Smooth muscle cell (in vitro differentiated cells): ENCODE results near the gene ATN1. TPM values are rescaled to one million over a fixed set of nuclear protein-coding genes. Genes with fewer than 3 reads are reported as not detected.

ENCODE experiments used
- DNase-seq: peaks from one replicate; lab custom pipeline; 2025; ENCODE audit not compliant: unreplicated experiment; lab: John Stamatoyannopoulos, UW
- H2AFZ ChIP-seq: fragments of 200-600 bp; sonication (generic); 2 replicates; pipeline ENCODE4 v1.6.0; 2016; ENCODE audit warnings: antibody characterized with exemption, low read depth, mild to moderate bottlenecking
- H3F3A ChIP-seq: fragments of 200-600 bp; sonication (generic); 2 replicates; pipeline ENCODE4 v1.6.0; 2017; ENCODE audit warnings: antibody characterized with exemption, low read depth
- H3K27ac ChIP-seq: fragments of 200-600 bp; sonication (generic); 2 replicates; pipeline ENCODE4 v1.5.1; 2016; ENCODE audit warnings: low read depth, mild to moderate bottlenecking
- H3K27me3 ChIP-seq: fragments of 200-600 bp; sonication (generic); 2 replicates; pipeline ENCODE4 v1.6.1; 2016; ENCODE audit warnings: low read depth, mild to moderate bottlenecking
- H3K36me3 ChIP-seq: fragments of 200-600 bp; sonication (generic); 2 replicates; pipeline ENCODE4 v1.5.1; 2016; ENCODE audit warnings: low read depth
- H3K4me1 ChIP-seq: fragments of 200-600 bp; sonication (generic); 2 replicates; pipeline ENCODE4 v1.5.1; 2016; ENCODE audit warnings: low read depth
- H3K4me2 ChIP-seq: fragments of 200-600 bp; sonication (generic); 2 replicates; pipeline ENCODE4 v1.6.0; 2016; ENCODE audit warnings: mild to moderate bottlenecking
- H3K4me3 ChIP-seq: fragments of 200-600 bp; sonication (generic); 2 replicates; pipeline ENCODE4 v1.5.1; 2016; ENCODE audit warnings: mild to moderate bottlenecking
- H3K79me2 ChIP-seq: fragments of 200-600 bp; sonication (generic); 2 replicates; pipeline ENCODE4 v1.6.0; 2016; ENCODE audit warnings: low read depth, mild to moderate bottlenecking
- H3K9ac ChIP-seq: fragments of 200-600 bp; sonication (generic); 2 replicates; pipeline ENCODE4 v1.6.0; 2016; ENCODE audit warnings: low read depth
- H3K9me3 ChIP-seq: fragments of 200-600 bp; sonication (generic); replicated peaks from 2 replicates; pipeline ENCODE4 v1.5.1; 2016; ENCODE audit warnings: low read depth
- H4K20me1 ChIP-seq: fragments of 200-600 bp; sonication (generic); 2 replicates; pipeline ENCODE4 v1.6.0; 2016; ENCODE audit warnings: low read depth
- WGBS: methylation state at CpG from one replicate; pipeline ENCODE4 v1.1.7; 2016; ENCODE audit warnings: low lambda C conversion rate; 5-methylcytosine and 5-hydroxymethylcytosine counted together
- polyA plus RNA-seq: library from polyadenylated mRNA; unstranded; fragments of >200 nt; fragmentation: Nextera tagmentation; extraction: Ambion mirVana; gene quantifications from 2 replicates; pipeline ENCODE4 v1.2.1, GENCODE V29; 2016
- total RNA-seq: library from RNA; depleted of rRNA; stranded (reverse); fragments of >200 nt; gene quantifications from 2 replicates; pipeline ENCODE4 v1.2.3, GENCODE V29; 2014
- TF ChIP-seq, protein P1 (sequence below): fragments of 200-600 bp; sonication (generic); IDR thresholded peaks from 2 replicates; pipeline ENCODE4 v1.5.1; 2017; ENCODE audit warnings: borderline replicate concordance, mild to moderate bottlenecking, antibody characterized with exemption; ENCODE audit not compliant: insufficient read depth, poor library complexity, severe bottlenecking

ATN1 gene
- total and polyA plus RNA-seq, 2 experiments from 2014 or later: 28.8 to 30.4 TPM

DNA sequence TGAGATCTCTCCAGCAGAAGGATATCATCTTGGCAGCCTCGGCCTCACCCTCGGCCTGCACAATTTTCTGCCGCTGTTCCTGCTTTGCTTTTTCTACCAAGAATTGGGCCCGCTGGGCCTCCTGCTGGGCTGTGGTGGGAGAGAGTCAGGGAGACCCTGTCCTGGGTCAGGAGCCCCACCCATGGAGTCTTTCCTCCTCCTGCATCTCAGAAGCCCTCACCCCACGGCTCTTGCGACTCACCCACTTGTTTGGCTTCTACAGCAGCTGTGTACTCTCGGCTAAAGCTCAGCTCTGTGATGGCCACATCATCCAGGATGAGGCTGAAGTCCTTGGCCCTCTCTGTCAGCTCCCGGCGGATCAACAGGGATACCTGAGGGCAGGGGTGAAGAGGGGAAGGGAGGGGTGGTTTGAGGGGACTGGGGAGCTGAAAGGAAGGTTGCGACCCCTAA, 39.9 kb downstream of the ATN1 start:
- Histone ChIP-seq H3K4me3 (no peak overlapping the region), H3K27me3 (no peaks in the 10 kb centered on the region), H3K27ac (no peak overlapping the region), H3K4me1 (peaks cover 13% of the 10 kb centered on the region), H3K4me2 (no peak overlapping the region), H3K9me3 (no peaks in the 10 kb centered on the region), H2AFZ (no peak overlapping the region), H3F3A (peaks cover 42% of the 10 kb centered on the region), H3K9ac (no peak overlapping the region), H3K36me3 (no peaks in the 10 kb centered on the region), H4K20me1 (peaks cover 5% of the 10 kb centered on the region), H3K79me2 (peaks cover 36% of the 10 kb centered on the region)
- DNase-seq: no peak
- TF ChIP-seq, protein P1, sequence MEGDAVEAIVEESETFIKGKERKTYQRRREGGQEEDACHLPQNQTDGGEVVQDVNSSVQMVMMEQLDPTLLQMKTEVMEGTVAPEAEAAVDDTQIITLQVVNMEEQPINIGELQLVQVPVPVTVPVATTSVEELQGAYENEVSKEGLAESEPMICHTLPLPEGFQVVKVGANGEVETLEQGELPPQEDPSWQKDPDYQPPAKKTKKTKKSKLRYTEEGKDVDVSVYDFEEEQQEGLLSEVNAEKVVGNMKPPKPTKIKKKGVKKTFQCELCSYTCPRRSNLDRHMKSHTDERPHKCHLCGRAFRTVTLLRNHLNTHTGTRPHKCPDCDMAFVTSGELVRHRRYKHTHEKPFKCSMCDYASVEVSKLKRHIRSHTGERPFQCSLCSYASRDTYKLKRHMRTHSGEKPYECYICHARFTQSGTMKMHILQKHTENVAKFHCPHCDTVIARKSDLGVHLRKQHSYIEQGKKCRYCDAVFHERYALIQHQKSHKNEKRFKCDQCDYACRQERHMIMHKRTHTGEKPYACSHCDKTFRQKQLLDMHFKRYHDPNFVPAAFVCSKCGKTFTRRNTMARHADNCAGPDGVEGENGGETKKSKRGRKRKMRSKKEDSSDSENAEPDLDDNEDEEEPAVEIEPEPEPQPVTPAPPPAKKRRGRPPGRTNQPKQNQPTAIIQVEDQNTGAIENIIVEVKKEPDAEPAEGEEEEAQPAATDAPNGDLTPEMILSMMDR: no peak
- WGBS: 94% methylated on average over 10 of the region's 10 CpGs

DNA sequence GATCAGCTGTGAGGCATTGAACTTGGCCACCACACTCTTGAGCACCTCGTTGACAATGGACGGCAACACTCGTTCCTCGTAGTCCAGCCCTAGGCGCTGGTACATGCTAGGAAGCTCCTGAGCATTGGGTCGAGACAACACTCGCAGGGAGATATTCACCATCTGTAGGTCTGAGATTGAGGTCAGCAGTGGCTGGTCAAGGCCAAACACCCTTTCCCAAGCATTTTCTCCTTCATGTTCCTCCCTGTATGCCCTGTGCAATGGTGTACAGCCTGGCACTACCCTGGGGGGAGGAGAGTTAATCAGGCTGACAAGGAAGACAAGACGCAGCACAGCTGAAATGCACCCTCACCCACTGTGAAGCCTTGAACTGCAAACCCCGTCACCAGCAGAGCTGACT, 40.7 kb downstream of the ATN1 start:
- TF ChIP-seq, protein P1: no peak
- Histone ChIP-seq H3K4me2 (no peak overlapping the region), H3K79me2 (peaks cover 39% of the 10 kb centered on the region)

DNA sequence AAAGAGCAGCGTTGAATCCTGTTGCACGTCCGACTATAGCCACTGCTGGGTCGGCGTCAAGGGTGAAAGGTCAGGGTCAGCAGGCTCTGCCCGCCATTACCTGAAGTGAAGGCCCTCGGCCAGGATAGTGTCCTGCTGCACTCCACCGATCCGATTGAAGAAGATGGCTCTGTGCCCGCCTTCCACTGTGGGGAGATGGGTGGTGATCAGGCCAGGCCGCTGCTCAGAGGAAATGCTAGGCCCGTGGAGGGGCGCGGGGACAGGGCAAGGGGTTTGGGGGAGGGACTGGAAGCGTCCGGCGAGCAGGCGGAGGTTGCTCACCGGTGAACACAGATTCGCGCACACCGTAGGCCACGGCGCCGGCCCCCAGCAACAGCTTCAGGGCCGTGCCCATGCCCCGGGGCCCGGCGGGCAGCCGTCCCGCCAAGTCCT, 42.4 kb downstream of the ATN1 start:
- Histone ChIP-seq H3K27me3 (no peaks in the 10 kb centered on the region), H3K27ac (peak overlapping the region; percentile 70), H4K20me1 (peaks cover 5% of the 10 kb centered on the region), H3K79me2 (peaks cover 39% of the 10 kb centered on the region), H3F3A (peaks cover 33% of the 10 kb centered on the region), H3K9me3 (no peaks in the 10 kb centered on the region), H3K4me3 (peak overlapping the region; percentile 88), H3K4me1 (peaks cover 11% of the 10 kb centered on the region), H3K9ac (peak overlapping the region; percentile 95), H3K36me3 (no peaks in the 10 kb centered on the region), H2AFZ (peak overlapping the region; percentile 61), H3K4me2 (peak overlapping the region; percentile 99)
- under 1% methylated on average over 18 of the region's 31 CpGs for WGBS
- DNase-seq: no peak
- TF ChIP-seq, protein P1: no peak

More for the DNA sequence above, 40.7 kb downstream of the ATN1 start:
- H3K4me1 ChIP-seq: peaks cover 11% of the 10 kb centered on the region
- H4K20me1 ChIP-seq: peaks cover 5% of the 10 kb centered on the region
- no peak overlapping the region for H3K9ac ChIP-seq
- 93% methylated on average over 9 of the region's 9 CpGs for WGBS
- peaks cover 43% of the 10 kb centered on the region for H3F3A ChIP-seq
- no peak for DNase-seq
- H3K9me3 ChIP-seq: no peaks in the 10 kb centered on the region
- H2AFZ ChIP-seq: no peak overlapping the region
- H3K4me3 ChIP-seq: no peak overlapping the region
- H3K36me3 ChIP-seq: no peaks in the 10 kb centered on the region
- H3K27ac ChIP-seq: peak overlapping the region; percentile 70
- H3K27me3 ChIP-seq: no peaks in the 10 kb centered on the region

DNA sequence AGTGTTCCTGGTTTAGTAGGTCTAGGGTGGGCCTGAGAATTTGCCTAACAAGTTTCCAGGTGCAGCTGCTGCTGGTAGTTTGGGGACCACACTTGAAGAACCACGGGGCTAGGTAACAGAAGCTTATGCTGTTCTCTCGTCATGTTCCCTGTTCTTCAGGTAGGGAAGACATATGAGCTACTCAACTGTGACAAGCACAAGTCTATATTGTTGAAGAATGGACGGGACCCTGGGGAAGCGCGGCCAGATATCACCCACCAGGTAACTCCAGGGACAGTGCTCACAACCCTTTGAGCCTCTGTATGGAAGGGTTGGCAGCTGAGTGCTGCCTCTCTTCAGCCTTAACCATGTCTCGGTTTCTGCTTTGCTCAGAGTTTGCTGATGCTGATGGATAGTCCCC, 46.4 kb downstream of the ATN1 start:
- no peaks in the 10 kb centered on the region for H3K9me3 ChIP-seq
- H3F3A ChIP-seq: peaks cover 11% of the 10 kb centered on the region
- H3K4me3 ChIP-seq: no peak overlapping the region
- TF ChIP-seq, protein P1: no peak
- DNase-seq: no peak
- peaks cover 33% of the 10 kb centered on the region for H3K79me2 ChIP-seq
- no peaks in the 10 kb centered on the region for H3K36me3 ChIP-seq
- H3K4me2 ChIP-seq: no peak overlapping the region
- no peak overlapping the region for H2AFZ ChIP-seq
- WGBS: over 99% methylated on average over 6 of the region's 6 CpGs
- no peak overlapping the region for H3K27ac ChIP-seq
- no peaks in the 10 kb centered on the region for H4K20me1 ChIP-seq
- H3K27me3 ChIP-seq: no peaks in the 10 kb centered on the region
- no peak overlapping the region for H3K9ac ChIP-seq
- peaks cover 6% of the 10 kb centered on the region for H3K4me1 ChIP-seq
